Erythroblast (primary cell): ENCODE results near the gene IRF5.

Experiments
- GATA1 ChIP-seq: IDR thresholded peaks from 2 replicates; pipeline ENCODE4 v1.6.1; 2011; ENCODE audit warnings: low read depth, mild to moderate bottlenecking, control low read depth, low read length, moderate library complexity
- POLR2A ChIP-seq: IDR thresholded peaks from 2 replicates; pipeline ENCODE4 v1.6.1; 2011; ENCODE audit warnings: mild to moderate bottlenecking, low read length

DNA sequence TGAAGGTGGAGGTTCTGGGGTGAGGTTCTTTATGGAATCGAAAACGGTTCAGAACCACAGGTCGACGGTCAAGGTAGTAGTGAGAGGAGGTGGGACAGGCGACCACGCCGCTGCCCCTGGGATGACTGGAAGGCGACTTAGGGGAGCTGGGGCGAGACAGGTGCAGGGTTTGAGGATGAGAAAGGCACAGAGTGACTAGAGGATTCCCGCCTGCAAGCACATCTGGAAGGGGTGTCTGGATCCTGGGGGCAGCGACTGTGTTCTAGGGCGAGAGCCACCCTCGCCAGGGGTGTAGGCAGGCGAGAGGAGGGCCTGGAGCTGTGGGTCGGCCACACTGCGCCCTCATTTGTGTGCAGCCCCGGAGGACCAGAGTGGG is 468 bp upstream of the IRF5 start:
- TF ChIP-seq POLR2A, result no peak
- no peak for TF ChIP-seq GATA1
